ENCODE measurements around the gene HOXB5.

GRCh38 chr17:48583708-48584222 is 9.8 kb downstream of the HOXB5 start:
- no peak for TF ChIP-seq CTCF (IDR thresholded peaks at IDR 0.05)
- no peak for TF ChIP-seq POLR2A (IDR thresholded peaks at IDR 0.05)
